HEK293 (cell line): ENCODE data around the gene NEB.

Source experiments
- CTCF ChIA-PET: fragments of 350-600 bp; formaldehyde crosslinking; extraction: SDS; loops from one replicate; lab custom pipeline; 2021; ENCODE audit warnings: antibody characterized with exemption; lab: Yijun Ruan, JAX
- POLR2A ChIA-PET: fragments of 300-600 bp; formaldehyde crosslinking; extraction: SDS; loops from one replicate; lab custom pipeline; 2020; ENCODE audit warnings: antibody characterized with exemption, inconsistent platforms; lab: Yijun Ruan, JAX
- H3K27ac ChIP-seq: fragments of 200-500 bp; sonication (Bioruptor generic); 2 replicates; pipeline ENCODE4 v1.5.1; 2014; ENCODE audit warnings: low read depth, low read length, control low read depth, inconsistent platforms; ENCODE audit errors: extremely low read depth
- H3K36me3 ChIP-seq, 2 experiments: fragments of 200-500 bp in 1 of 2; sonication (Bioruptor generic) in 1 of 2; 1 replicate in 1 of 2; 2 replicates in 1 of 2; pipeline ENCODE4 v1.5.1; 2014 to 2017; ENCODE audit warnings: inconsistent platforms in 2 of 2, low read length in 2 of 2; ENCODE audit not compliant: control insufficient read depth in 2 of 2, insufficient read depth in 1 of 2
- H3K4me1 ChIP-seq: fragments of 200-500 bp; sonication (Bioruptor generic); 2 replicates; pipeline ENCODE4 v1.5.1; 2014; ENCODE audit warnings: mild to moderate bottlenecking, low read length, inconsistent platforms; ENCODE audit not compliant: control insufficient read depth, insufficient read depth
- H3K4me3 ChIP-seq: 2 replicates; pipeline ENCODE4 v1.5.1; 2011; ENCODE audit warnings: low read depth, mild to moderate bottlenecking, control low read depth, low read length, moderate library complexity
- H3K9me3 ChIP-seq: fragments of 200-500 bp; sonication (Bioruptor generic); 2 replicates; pipeline ENCODE4 v1.5.1; 2014; ENCODE audit warnings: low read depth, low read length, inconsistent platforms; ENCODE audit not compliant: control insufficient read depth, insufficient read depth
- BCL11A ChIP-seq: fragments of 450-650 bp; formaldehyde crosslinking; IDR thresholded peaks from 2 replicates; pipeline ENCODE4 v1.5.1; 2016; ENCODE audit warnings: low read depth, missing biosample characterization, missing genetic modification characterization
- IKZF3 ChIP-seq: fragments of 450-650 bp; IDR thresholded peaks from 2 replicates; pipeline ENCODE4 v1.5.0; 2018; ENCODE audit warnings: missing biosample characterization, mild to moderate bottlenecking, missing genetic modification characterization, moderate library complexity
- OVOL3 ChIP-seq: fragments of 450-650 bp; formaldehyde crosslinking; IDR thresholded peaks from 2 replicates; pipeline ENCODE4 v1.5.1; 2016; ENCODE audit warnings: missing biosample characterization, missing genetic modification characterization
- REPIN1 ChIP-seq: fragments of 450-650 bp; formaldehyde crosslinking; IDR thresholded peaks from 2 replicates; pipeline ENCODE4 v1.5.1; 2017; ENCODE audit warnings: missing biosample characterization, missing genetic modification characterization, low read depth
- SP2 ChIP-seq: fragments of 450-650 bp; formaldehyde crosslinking; IDR thresholded peaks from 2 replicates; pipeline ENCODE4 v1.5.1; 2016; ENCODE audit warnings: missing biosample characterization, missing genetic modification characterization
- ZBTB17 ChIP-seq: fragments of 450-650 bp; formaldehyde crosslinking; IDR thresholded peaks from 2 replicates; pipeline ENCODE4 v1.5.1; 2016; ENCODE audit warnings: missing biosample characterization, missing genetic modification characterization
- ZFHX2 ChIP-seq: fragments of 450-650 bp; formaldehyde crosslinking; conservative IDR thresholded peaks from 2 replicates; pipeline ENCODE4 v1.5.1; 2016; ENCODE audit warnings: missing biosample characterization, missing genetic modification characterization
- ZFP69B ChIP-seq: fragments of 450-650 bp; formaldehyde crosslinking; IDR thresholded peaks from 2 replicates; pipeline ENCODE4 v1.5.1; 2016; ENCODE audit warnings: missing biosample characterization, missing genetic modification characterization
- ZNF10 ChIP-seq: fragments of 450-650 bp; formaldehyde crosslinking; IDR thresholded peaks from 2 replicates; pipeline ENCODE4 v1.5.1; 2017; ENCODE audit warnings: missing biosample characterization, missing genetic modification characterization
- ZNF16 ChIP-seq: fragments of 450-650 bp; formaldehyde crosslinking; IDR thresholded peaks from 2 replicates; pipeline ENCODE4 v1.5.1; 2016; ENCODE audit warnings: low read depth, missing biosample characterization, missing genetic modification characterization
- ZNF202 ChIP-seq: fragments of 450-650 bp; formaldehyde crosslinking; IDR thresholded peaks from 2 replicates; pipeline ENCODE4 v1.5.1; 2016; ENCODE audit warnings: missing biosample characterization, missing genetic modification characterization, borderline replicate concordance
- ZNF223 ChIP-seq: fragments of 450-650 bp; formaldehyde crosslinking; IDR thresholded peaks from 2 replicates; pipeline ENCODE4 v1.5.1; 2016; ENCODE audit warnings: missing biosample characterization, missing genetic modification characterization
- ZNF423 ChIP-seq: fragments of 450-650 bp; formaldehyde crosslinking; IDR thresholded peaks from 2 replicates; pipeline ENCODE4 v1.5.1; 2016; ENCODE audit warnings: missing biosample characterization, missing genetic modification characterization
- ZNF521 ChIP-seq: fragments of 450-650 bp; formaldehyde crosslinking; IDR thresholded peaks from 2 replicates; pipeline ENCODE4 v1.5.1; 2017; ENCODE audit warnings: missing biosample characterization, mild to moderate bottlenecking, missing genetic modification characterization
- ZNF600 ChIP-seq: fragments of 450-650 bp; formaldehyde crosslinking; IDR thresholded peaks from 2 replicates; pipeline ENCODE4 v1.5.1; 2016; ENCODE audit warnings: missing biosample characterization, missing genetic modification characterization
- ZNF621 ChIP-seq: fragments of 450-650 bp; formaldehyde crosslinking; IDR thresholded peaks from 2 replicates; pipeline ENCODE4 v1.5.1; 2017; ENCODE audit warnings: missing biosample characterization, missing genetic modification characterization
- ZNF629 ChIP-seq: fragments of 450-650 bp; formaldehyde crosslinking; IDR thresholded peaks from 2 replicates; pipeline ENCODE4 v1.5.1; 2017; ENCODE audit warnings: missing biosample characterization, missing genetic modification characterization
- ZNF701 ChIP-seq: fragments of 450-650 bp; formaldehyde crosslinking; IDR thresholded peaks from 2 replicates; pipeline ENCODE4 v1.5.1; 2016; ENCODE audit warnings: missing biosample characterization, missing genetic modification characterization
- ZNF768 ChIP-seq: fragments of 450-650 bp; formaldehyde crosslinking; IDR thresholded peaks from 2 replicates; pipeline ENCODE4 v1.5.1; 2018; ENCODE audit warnings: missing biosample characterization, mild to moderate bottlenecking, missing genetic modification characterization
- ZXDB ChIP-seq: fragments of 450-650 bp; formaldehyde crosslinking; IDR thresholded peaks from 2 replicates; pipeline ENCODE4 v1.5.1; 2016; ENCODE audit warnings: missing biosample characterization, missing genetic modification characterization
- TF ChIP-seq, protein P1 (sequence below): fragments of 450-650 bp; formaldehyde crosslinking; IDR thresholded peaks from 2 replicates; pipeline ENCODE4 v1.5.1; 2016; ENCODE audit warnings: missing biosample characterization, missing genetic modification characterization

Gene NEB

DNA sequence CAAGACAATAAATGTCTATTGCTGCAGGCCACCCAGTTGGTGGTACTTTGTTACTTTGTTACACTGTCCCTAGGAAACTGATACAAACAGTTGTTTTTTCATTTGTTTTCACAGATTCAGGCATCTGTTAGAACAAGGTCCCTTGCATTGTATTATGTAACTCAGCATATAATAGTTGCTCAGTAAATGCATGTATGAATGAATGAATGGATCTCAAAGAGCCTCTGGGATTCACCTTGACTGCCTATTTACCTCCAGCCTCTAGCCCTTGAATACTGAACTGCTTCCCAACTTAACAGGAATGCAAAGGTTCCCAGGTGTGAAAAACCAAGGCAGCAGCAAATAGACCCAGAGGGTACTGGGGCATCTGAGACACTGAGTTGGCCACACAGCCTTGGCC is 27.4 kb upstream of the NEB start (continued):
- no peak for TF ChIP-seq OVOL3
- no peak for TF ChIP-seq ZXDB
- no peak for TF ChIP-seq ZNF10 (tag by site-specific recombination)
- no peak for TF ChIP-seq ZNF768 (tag by site-specific recombination)

DNA sequence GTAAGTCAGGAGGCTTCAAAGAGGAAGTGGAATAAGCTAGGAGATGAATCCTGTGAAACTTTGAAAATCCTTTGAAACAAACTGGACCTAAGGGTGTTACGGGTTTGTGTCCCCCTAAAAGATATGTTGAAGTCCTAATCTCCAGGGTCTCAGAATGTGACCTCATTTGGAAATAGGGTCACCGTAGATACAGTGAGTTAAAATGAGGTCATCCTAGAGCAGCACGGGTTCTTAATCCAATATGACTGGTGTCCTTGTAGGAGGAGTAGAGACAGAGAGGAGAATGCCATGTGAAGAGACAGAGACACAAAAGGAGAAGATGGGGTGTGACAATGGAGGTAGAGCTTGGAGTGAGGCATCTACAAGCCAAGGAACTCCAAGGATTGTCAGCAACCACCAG is 26.9 kb upstream of the NEB start:
- TF ChIP-seq ZNF423 (tag by site-specific recombination) (no peak), ZNF16 (tag by site-specific recombination) (no peak), ZNF202 (tag by site-specific recombination) (no peak), REPIN1 (no peak), ZNF223 (tag by site-specific recombination) (no peak), ZNF521 (no peak), SP2 (tag by site-specific recombination) (no peak)
- TF ChIP-seq, protein P1, sequence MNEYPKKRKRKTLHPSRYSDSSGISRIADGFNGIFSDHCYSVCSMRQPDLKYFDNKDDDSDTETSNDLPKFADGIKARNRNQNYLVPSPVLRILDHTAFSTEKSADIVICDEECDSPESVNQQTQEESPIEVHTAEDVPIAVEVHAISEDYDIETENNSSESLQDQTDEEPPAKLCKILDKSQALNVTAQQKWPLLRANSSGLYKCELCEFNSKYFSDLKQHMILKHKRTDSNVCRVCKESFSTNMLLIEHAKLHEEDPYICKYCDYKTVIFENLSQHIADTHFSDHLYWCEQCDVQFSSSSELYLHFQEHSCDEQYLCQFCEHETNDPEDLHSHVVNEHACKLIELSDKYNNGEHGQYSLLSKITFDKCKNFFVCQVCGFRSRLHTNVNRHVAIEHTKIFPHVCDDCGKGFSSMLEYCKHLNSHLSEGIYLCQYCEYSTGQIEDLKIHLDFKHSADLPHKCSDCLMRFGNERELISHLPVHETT (tag by site-specific recombination) = no peak
- POLR2A ChIA-PET = no interaction called here
- H3K9me3 ChIP-seq = no peaks in the 10 kb centered on the region
- no peak overlapping the region for H3K27ac ChIP-seq
- no peaks in the 10 kb centered on the region for H3K36me3 ChIP-seq
- H3K4me3 ChIP-seq = no peak overlapping the region
- peaks cover 5% of the 10 kb centered on the region for H3K4me1 ChIP-seq
- CTCF ChIA-PET = no interaction called here

DNA sequence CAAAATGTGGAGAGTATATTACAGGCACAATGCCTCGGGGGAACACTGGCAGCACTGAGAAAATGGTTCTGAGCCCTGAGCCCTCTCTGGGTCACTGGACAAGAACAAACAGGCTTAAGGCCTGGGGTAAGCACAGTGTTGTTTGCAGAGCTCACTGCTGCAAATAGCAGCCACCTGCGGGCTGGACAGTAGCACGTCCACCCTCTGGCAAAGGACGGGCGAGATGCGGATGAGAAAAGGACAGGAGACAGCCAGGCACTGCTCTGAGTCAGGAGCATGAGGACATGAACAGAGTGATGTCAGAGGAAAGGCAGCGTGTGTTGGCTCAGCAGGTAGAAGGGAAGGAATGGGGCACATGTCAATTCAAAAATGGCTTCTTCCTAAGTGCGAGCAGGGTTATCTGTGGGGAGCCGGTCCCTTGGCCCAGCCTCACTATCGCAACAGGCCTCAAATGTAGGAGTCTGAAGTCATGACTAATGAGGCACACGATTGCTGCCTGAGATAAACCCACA is 25.9 kb upstream of the NEB start:
- TF ChIP-seq ZNF600 (tag by site-specific recombination) (0 out of 2 replicates have a peak, but pooled peaks have one; percentile 27), ZNF629 (no peak), IKZF3 (tag by site-specific recombination) (no peak), ZFP69B (tag by site-specific recombination) (no peak), ZNF701 (tag by site-specific recombination) (no peak), ZNF621 (no peak), ZFHX2 (tag by site-specific recombination) (no peak)
- H3K4me1 ChIP-seq = peaks cover under 1% of the 10 kb centered on the region
- no peak overlapping the region for H3K4me3 ChIP-seq
- ChIA-PET CTCF (no interaction called here), POLR2A (no interaction called here)
- H3K27ac ChIP-seq = no peak overlapping the region
- no peaks in the 10 kb centered on the region for H3K9me3 ChIP-seq
- no peaks in the 10 kb centered on the region for H3K36me3 ChIP-seq

DNA sequence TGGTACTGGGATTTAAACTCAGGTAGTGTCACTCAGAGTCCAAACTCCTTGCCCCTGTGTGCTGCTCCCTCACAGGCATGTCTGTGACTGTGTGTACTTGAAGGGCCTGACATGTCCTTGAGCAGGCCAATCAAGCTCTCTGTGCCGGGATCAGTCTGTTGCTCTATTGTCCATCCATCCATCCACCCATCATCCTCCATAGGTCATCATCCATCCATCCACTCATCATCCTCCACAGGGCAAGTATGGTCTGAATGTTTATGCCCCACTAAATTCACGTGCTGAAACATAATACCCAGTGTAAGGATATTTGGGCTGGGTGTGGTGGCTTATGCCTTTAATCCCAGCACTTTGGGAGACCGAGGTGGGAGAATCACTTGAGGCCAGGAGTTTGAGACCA is 24.5 kb upstream of the NEB start:
- Histone ChIP-seq H3K36me3 (no peaks in the 10 kb centered on the region), H3K27ac (no peak overlapping the region), H3K4me1 (no peaks in the 10 kb centered on the region; the same call in 1 of the 2 replicates), H3K9me3 (no peaks in the 10 kb centered on the region), H3K4me3 (no peak overlapping the region)
- ChIA-PET POLR2A (no interaction called here), CTCF (interaction anchor here (0.7 kb wide), 1 partner anchor 109 kb away, joined by 3 read pairs; no protein-coding TSS in a partner anchor)
- TF ChIP-seq ZBTB17 (peak; percentile 81), BCL11A (no peak), ZNF600 (tag by site-specific recombination) (no peak)
